Heart right ventricle (tissue), 16 donors: ENCODE measurements around the gene RAB3B. TPM values are rescaled to one million over a fixed set of nuclear protein-coding genes. Genes with fewer than 3 reads are reported as not detected.

Experiments
- ATAC-seq, 8 donors: fragments of 200-7000 bp; cut with Tn5 transposase; one replicate each; pipeline ENCODE4 v1.9.1; 2020; ENCODE audit warnings: mild to moderate bottlenecking in 8 of 8, moderate library complexity in 8 of 8, moderate number of reproducible peaks in 1 of 8
- DNase-seq, 2 donors: peaks; one replicate each; pipeline ENCODE4 v3.0.0-alpha.2; 2020
- H3K27ac ChIP-seq, 10 donors: fragments of 200-600 bp; sonication (generic) in 2 of 10; one replicate each; pipeline versions ENCODE4 v1.5.0 to v1.8.0; 2020 to 2022; ENCODE audit warnings: mild to moderate bottlenecking in 3 of 10
- H3K27me3 ChIP-seq, 7 donors: fragments of 200-600 bp; one replicate each; pipeline ENCODE4 v1.8.0; 2021 to 2022; ENCODE audit warnings: mild to moderate bottlenecking in 2 of 7
- H3K36me3 ChIP-seq, 9 donors: fragments of 200-600 bp; sonication (generic) in 1 of 9; one replicate each; pipeline versions ENCODE4 v1.5.0 to v1.8.0; 2020 to 2022; ENCODE audit warnings: mild to moderate bottlenecking in 2 of 9
- H3K4me1 ChIP-seq, 9 donors: fragments of 200-600 bp; sonication (generic) in 1 of 9; one replicate each; pipeline versions ENCODE4 v1.5.0 to v1.8.0; 2020 to 2022; ENCODE audit warnings: mild to moderate bottlenecking in 4 of 9
- H3K4me3 ChIP-seq, 10 donors: fragments of 200-600 bp; sonication (generic) in 2 of 10; one replicate each; pipeline versions ENCODE4 v1.5.0 to v1.8.0; 2020 to 2022; ENCODE audit warnings: mild to moderate bottlenecking in 7 of 10, moderate library complexity in 2 of 10
- H3K9me3 ChIP-seq, 11 donors: fragments of 200-600 bp in 10 of 11; sonication (generic) in 2 of 11; one replicate each; pipeline versions ENCODE4 v1.5.0 to v1.8.0; 2013 to 2022; ENCODE audit warnings: mild to moderate bottlenecking in 2 of 11, control low read depth in 1 of 11, moderate library complexity in 1 of 11
- WGBS, 2 donors: extraction: QIAGEN DNeasy Blood & Tissue Kit; methylation state at CpG; one replicate each; pipeline ENCODE4 v1.1.7; 2013; ENCODE audit warnings: inconsistent platforms in 1 of 2; 5-methylcytosine and 5-hydroxymethylcytosine counted together
- intact Hi-C, 10 donors: fragments of 100-400 bp; cut with DNase I; formaldehyde crosslinking; loops; one replicate each; pipeline versions ENCODE4 v1.11.1 to v1.14.2; 2022
- polyA plus RNA-seq, 2 donors: library from polyadenylated mRNA; stranded (reverse); fragments of 200-250 nt; gene quantifications; one replicate each; pipeline ENCODE4 v1.2.3, GENCODE V29; 2013
- total RNA-seq, 10 donors: library from RNA; stranded (reverse); fragmentation: NEBNext Ultra II Directional in 3 of 10; extraction: Animal tissue kit (Norgen Biotek cat#: 25700) in 3 of 10; gene quantifications; one replicate each; pipeline versions ENCODE4 v1.2.1 to v1.2.4, GENCODE V29; 2021 to 2023
- TF ChIP-seq, protein P1 (sequence below), 9 donors: fragments of 200-600 bp; sonication (generic) in 2 of 9; IDR thresholded peaks; one replicate each; pipeline versions ENCODE4 v1.5.0 to v1.8.0; 2021 to 2022; ENCODE audit warnings: antibody characterized with exemption in 9 of 9, mild to moderate bottlenecking in 5 of 9, moderate library complexity in 1 of 9
- donor health status: Arrhythmogenic right ventricular cardiomyopathy.
- donor health status: ischemic (EF 13 %, LVEDD 7.1; RV severe dilation, severe dysfunction).
- donor health status: healthy with polysubstance abuse.
- donor health status: DM: no; HTN: yes; CAD: no.
- donor health status: DM: no; HTN: no; CAD: no.
- donor health status: ischemic (EF 25% LVEDD 6.9; RV normal size, moderate dysfunction).
- donor health status: ischemic (EF 25% LVEDD 5.7; RV mildly dilated, moderate dysfunction).
- donor health status: healthy.
- donor health status: DM: yes; HTN: yes; CAD: no.
- donor health status: Ischemic cardiomyopathy.
- donor health status: ischemic (EF 35%, LVEDD 5.7; RV mildly dilated, moderate dysfunction).
- donor health status: nonischemic (EF 11% LVEDD 7.7; RV severe dilation, severe dysfunction).
- donor health status: DM: yes; HTN: yes; CAD: no.
- donor health status: PGD.
- donor health status: ischemic (EF 29% LVEDD 5.4; RV normal size, mild dysfunction).
- donor health status: nonischemic (EF 23%, LVEDD 6.1; RV moderate dilation, normal function).

Gene RAB3B
- total and polyA plus RNA-seq, 12 donors: 0.01 to 0.02 TPM; not detected in 10

DNA sequence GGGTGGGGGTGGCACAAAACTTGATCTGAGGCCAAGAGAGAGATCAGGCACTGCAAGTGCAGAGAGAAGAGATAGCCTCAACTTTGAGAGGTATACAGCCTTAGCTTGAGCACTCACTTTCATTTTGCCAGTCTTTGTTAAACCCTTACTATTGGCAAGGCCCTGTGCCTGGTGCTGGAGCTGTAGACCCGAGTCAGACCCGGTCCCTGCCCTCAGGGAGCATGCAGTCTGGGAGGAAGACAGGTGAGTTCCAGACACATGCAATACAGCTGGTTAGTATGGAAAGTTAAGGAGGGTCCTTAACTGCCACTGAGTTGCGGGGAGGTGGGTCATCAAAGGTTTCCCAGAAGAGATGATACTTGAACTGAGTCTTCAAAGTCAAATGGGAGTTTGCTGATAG lies 31.7 kb downstream of the RAB3B start:
- Histone ChIP-seq H3K36me3 (no peaks in the 10 kb centered on the region), H3K4me1 (no peaks in the 10 kb centered on the region), H3K27me3 (peaks cover 0 to 42% (median 28%) of the 10 kb centered on the region in 7 donors), H3K4me3 (no peak overlapping the region), H3K9me3 (no peaks in the 10 kb centered on the region), H3K27ac (no peak overlapping the region)
- TF ChIP-seq, protein P1, sequence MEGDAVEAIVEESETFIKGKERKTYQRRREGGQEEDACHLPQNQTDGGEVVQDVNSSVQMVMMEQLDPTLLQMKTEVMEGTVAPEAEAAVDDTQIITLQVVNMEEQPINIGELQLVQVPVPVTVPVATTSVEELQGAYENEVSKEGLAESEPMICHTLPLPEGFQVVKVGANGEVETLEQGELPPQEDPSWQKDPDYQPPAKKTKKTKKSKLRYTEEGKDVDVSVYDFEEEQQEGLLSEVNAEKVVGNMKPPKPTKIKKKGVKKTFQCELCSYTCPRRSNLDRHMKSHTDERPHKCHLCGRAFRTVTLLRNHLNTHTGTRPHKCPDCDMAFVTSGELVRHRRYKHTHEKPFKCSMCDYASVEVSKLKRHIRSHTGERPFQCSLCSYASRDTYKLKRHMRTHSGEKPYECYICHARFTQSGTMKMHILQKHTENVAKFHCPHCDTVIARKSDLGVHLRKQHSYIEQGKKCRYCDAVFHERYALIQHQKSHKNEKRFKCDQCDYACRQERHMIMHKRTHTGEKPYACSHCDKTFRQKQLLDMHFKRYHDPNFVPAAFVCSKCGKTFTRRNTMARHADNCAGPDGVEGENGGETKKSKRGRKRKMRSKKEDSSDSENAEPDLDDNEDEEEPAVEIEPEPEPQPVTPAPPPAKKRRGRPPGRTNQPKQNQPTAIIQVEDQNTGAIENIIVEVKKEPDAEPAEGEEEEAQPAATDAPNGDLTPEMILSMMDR (IDR thresholded peaks at IDR 0.05): no peak
- ATAC-seq: no peak
- intact Hi-C loops: no loop called here
- no peak for DNase-seq
- WGBS, 2 donors: 90 to 100% methylated on average over 3 of the region's 3 CpGs

DNA sequence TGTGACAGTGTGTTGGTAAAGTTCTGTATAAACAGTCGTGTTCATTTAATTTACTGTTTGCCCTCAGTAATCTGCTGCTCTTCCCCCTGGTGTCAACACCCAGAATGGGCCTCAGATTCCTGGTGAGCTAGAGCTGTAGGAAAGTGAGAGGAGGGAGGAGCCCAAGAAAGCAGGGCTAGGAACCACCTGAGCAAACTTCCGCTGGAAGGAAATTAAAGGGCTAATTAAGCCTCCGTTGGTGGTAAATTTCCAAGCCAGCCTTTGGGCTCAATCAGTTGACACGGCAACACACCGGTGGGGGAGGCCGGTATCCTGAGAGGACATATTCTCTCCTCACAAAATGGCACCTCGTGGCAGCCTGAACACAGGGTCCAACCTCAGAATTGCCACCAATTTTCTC lies 32.9 kb downstream of the RAB3B start:
- intact Hi-C loops: no loop called here
- Histone ChIP-seq H3K9me3 (no peaks in the 10 kb centered on the region), H3K36me3 (no peaks in the 10 kb centered on the region), H3K27me3 (peaks cover 0 to 35% (median 21%) of the 10 kb centered on the region in 7 donors), H3K4me3 (no peak overlapping the region), H3K27ac (no peak overlapping the region), H3K4me1 (no peaks in the 10 kb centered on the region)
- WGBS, 2 donors: 51 to 59% methylated on average over 7 of the region's 7 CpGs
- ATAC-seq (no peak), DNase-seq (no peak)
- TF ChIP-seq, protein P1 (IDR thresholded peaks at IDR 0.05): no peak

DNA sequence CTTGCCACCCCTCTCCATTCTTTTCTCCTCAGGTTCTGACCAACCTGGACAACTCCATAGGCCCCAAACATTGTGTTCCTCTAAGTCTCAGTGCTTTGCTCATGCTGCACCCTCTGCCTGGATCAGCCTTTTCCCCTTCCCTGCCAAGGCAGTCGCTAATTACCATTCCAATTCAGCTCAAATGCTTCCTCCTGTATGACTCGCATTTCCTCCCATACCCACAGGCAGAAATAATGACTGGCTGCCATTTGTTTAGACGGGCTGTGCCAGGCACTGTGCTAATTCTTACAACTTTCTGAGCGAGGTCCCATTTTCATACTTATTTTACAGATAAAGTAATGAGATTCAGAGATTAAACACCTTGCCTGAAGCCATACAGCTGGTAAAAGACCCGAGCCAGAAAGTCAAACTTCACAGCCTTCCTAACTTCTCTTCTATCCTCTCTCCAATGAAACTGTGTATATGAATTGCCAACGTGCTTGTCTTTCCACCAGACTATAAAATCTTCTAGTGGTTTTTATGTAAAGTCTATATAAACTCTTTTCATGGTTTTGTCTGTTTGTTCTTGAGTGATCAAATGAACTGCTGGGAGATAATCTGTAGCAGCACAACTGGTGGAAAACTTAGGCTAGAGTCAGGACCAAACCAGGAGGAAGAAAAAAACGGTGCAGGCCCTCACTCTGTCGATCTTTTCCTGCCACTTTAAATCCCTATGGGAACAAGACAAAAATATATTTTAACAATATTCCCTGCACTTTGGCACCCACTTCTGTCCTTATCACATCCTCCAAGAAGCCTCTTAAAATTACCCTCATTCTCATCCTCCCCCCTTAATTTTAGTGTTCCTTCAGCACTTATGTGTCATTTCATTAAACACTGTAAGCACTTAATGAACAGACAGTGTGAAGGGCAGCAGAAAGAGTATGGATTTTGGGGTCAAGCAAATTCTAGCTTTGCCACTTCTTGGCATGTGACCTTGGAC lies 33.7 kb downstream of the RAB3B start:
- Histone ChIP-seq H3K27me3 (peaks cover 0 to 27% (median 13%) of the 10 kb centered on the region in 7 donors), H3K27ac (no peak overlapping the region), H3K9me3 (no peaks in the 10 kb centered on the region), H3K4me1 (no peaks in the 10 kb centered on the region), H3K36me3 (no peaks in the 10 kb centered on the region), H3K4me3 (no peak overlapping the region)
- ATAC-seq: no peak
- TF ChIP-seq, protein P1 (IDR thresholded peaks at IDR 0.05): no peak
- intact Hi-C loops: no loop called here
- WGBS, 2 donors: 47 to 52% methylated on average over 8 of the region's 8 CpGs
- DNase-seq: no peak

DNA sequence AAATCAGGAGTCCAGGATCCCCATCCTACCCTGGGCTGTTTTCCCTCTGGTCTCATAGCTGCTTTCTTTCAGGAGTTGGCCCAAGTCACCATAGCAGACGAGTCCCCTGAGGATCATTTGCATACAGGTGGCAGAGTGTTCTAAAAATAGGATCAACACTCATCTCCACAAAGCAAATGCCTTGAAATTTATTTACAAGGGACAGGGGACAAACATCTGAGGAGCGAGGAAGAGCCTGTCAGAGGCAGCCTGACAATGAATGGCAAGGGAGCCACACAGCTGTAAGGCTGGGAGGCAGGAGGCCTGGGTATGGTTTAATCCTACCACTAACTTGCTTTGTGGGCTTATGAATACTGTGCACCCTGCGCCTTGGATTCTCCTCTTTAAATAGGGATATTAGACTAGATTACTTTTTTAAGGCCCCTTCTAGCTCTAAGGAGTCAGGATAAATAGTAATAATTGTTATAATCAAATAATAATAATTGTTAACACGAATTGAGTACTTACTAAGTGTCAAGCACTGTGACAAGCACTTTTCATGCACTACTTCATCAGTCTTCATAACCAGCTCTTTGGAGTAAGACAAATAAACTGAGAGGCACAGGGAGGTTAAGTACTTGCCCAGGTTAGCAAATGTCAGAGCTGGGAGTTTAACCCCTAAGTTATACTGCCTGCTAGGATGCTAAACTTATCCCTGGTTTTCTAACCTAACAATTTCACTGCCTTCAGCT lies 34.5 kb downstream of the RAB3B start:
- DNase-seq (no peak), ATAC-seq (no peak)
- Histone ChIP-seq H3K4me1 (no peaks in the 10 kb centered on the region), H3K27me3 (peaks cover 0 to 27% (median 10%) of the 10 kb centered on the region in 7 donors), H3K4me3 (no peak overlapping the region), H3K36me3 (no peaks in the 10 kb centered on the region), H3K27ac (no peak overlapping the region), H3K9me3 (no peaks in the 10 kb centered on the region)
- intact Hi-C loops: no loop called here
- TF ChIP-seq, protein P1 (IDR thresholded peaks at IDR 0.05): no peak
- 81 to 83% methylated on average over 4 of the region's 4 CpGs for WGBS, 2 donors
